HepG2 (cell line): ENCODE data around the gene NLRP5.

ENCODE experiments used
- AHDC1 ChIP-seq: sonication (generic); formaldehyde crosslinking; IDR thresholded peaks from 2 replicates; pipeline ENCODE4 v1.5.1; 2020; ENCODE audit warnings: mild to moderate bottlenecking, missing genetic modification reagents, borderline replicate concordance
- EP300 ChIP-seq, 3 experiments: sonication (generic) in 1 of 3; formaldehyde crosslinking in 1 of 3; IDR thresholded peaks; 2 replicates each; pipeline versions ENCODE4 v1.5.1 to v1.6.1; 2011 to 2020; ENCODE audit warnings: low read depth in 2 of 3, low read length in 2 of 3, borderline replicate concordance in 1 of 3, improper control_type of control experiment in 1 of 3, mild to moderate bottlenecking in 1 of 3, missing genetic modification reagents in 1 of 3, moderate library complexity in 1 of 3
- ETS1 ChIP-seq: sonication (generic); formaldehyde crosslinking; IDR thresholded peaks from 2 replicates; pipeline ENCODE4 v1.4.0; 2020; ENCODE audit warnings: missing genetic modification reagents
- FOXM1 ChIP-seq: sonication (generic); formaldehyde crosslinking; IDR thresholded peaks from 2 replicates; pipeline ENCODE4 v1.5.0; 2020; ENCODE audit warnings: missing genetic modification reagents
- HCFC1 ChIP-seq: fragments of 150-350 bp; IDR thresholded peaks from 2 replicates; pipeline ENCODE4 v1.6.1; 2014; ENCODE audit warnings: low read depth, low read length
- KDM3A ChIP-seq: IDR thresholded peaks from 2 replicates; pipeline ENCODE4 v1.6.1; 2018; ENCODE audit warnings: low read depth, missing compliant biosample characterization
- MAX ChIP-seq: IDR thresholded peaks from 2 replicates; pipeline ENCODE4 v1.6.1; 2012; ENCODE audit warnings: inconsistent platforms
- POLR2AphosphoS5 ChIP-seq: IDR thresholded peaks from 2 replicates; pipeline ENCODE4 v1.6.1; 2012; ENCODE audit warnings: low read depth, low read length
- SOX5 ChIP-seq: IDR thresholded peaks from 2 replicates; pipeline ENCODE4 v1.6.1; 2016; ENCODE audit warnings: borderline replicate concordance
- TEAD2 ChIP-seq: sonication (generic); formaldehyde crosslinking; IDR thresholded peaks from 2 replicates; pipeline ENCODE4 v1.9.0; 2021; ENCODE audit warnings: missing genetic modification reagents
- ZBTB33 ChIP-seq: sonication (generic); formaldehyde crosslinking; IDR thresholded peaks from 2 replicates; pipeline ENCODE4 v1.4.0; 2020; ENCODE audit warnings: missing genetic modification reagents
- ZNF24 ChIP-seq: fragments of 450-650 bp; IDR thresholded peaks from 2 replicates; pipeline ENCODE4 v1.6.1; 2017; ENCODE audit warnings: antibody characterized with exemption, mild to moderate bottlenecking
- ZNF34 ChIP-seq: sonication (generic); formaldehyde crosslinking; IDR thresholded peaks from 2 replicates; pipeline ENCODE4 v1.4.0; 2020; ENCODE audit warnings: mild to moderate bottlenecking, missing genetic modification reagents, borderline replicate concordance

GRCh38 chr19:56109226-56109625 is 122.7 kb downstream of the NLRP5 start:
- TF ChIP-seq ETS1 (CRISPR knock-in tag) = no peak
- TF ChIP-seq ZBTB33 (CRISPR knock-in tag) = no peak
- TF ChIP-seq KDM3A = no peak
- no peak for TF ChIP-seq POLR2AphosphoS5
- TF ChIP-seq MAX = no peak
- TF ChIP-seq ZNF24 = no peak
- no peak for TF ChIP-seq FOXM1 (CRISPR knock-in tag)
- TF ChIP-seq TEAD2 (CRISPR knock-in tag) = no peak
- TF ChIP-seq EP300 (IDR thresholded peaks at IDR 0.05; ENCODE audit: low read depth in 2 of 2, low read length in 2 of 2) = no peak
- TF ChIP-seq EP300 (CRISPR knock-in tag; IDR thresholded peaks at IDR 0.05; ENCODE audit: borderline replicate concordance) = no peak
- TF ChIP-seq SOX5 (CRISPR knock-in tag) = no peak
- no peak for TF ChIP-seq AHDC1
- no peak for TF ChIP-seq ZNF34 (CRISPR knock-in tag)
- no peak for TF ChIP-seq HCFC1
